PFSK-1 (cell line): ENCODE results near the gene TSPAN5.

Experiments used
- FOXP2 ChIP-seq: optimal IDR thresholded peaks from 2 replicates; pipeline ENCODE3; 2011; ENCODE audit warnings: borderline replicate concordance, control low read depth, inconsistent platforms; ENCODE audit not compliant: insufficient read depth; ENCODE audit errors: extremely low read length, extremely low read depth
- POLR2AphosphoS5 ChIP-seq: IDR thresholded peaks from 2 replicates; pipeline ENCODE4 v1.6.1; 2012; ENCODE audit warnings: low read depth, mild to moderate bottlenecking, control low read depth, low read length, moderate library complexity
- SIN3A ChIP-seq: IDR thresholded peaks from 2 replicates; pipeline ENCODE4 v1.6.1; 2012; ENCODE audit warnings: mild to moderate bottlenecking, low read length, moderate library complexity, borderline replicate concordance; ENCODE audit not compliant: insufficient read depth
- TF ChIP-seq, protein P1 (sequence below), 2 experiments: IDR thresholded peaks; 2 replicates each; pipeline versions ENCODE4 v1.6.1 to v1.8.0; 2011 to 2012; ENCODE audit warnings: low read depth in 2 of 2, low read length in 2 of 2, control low read depth in 1 of 2, inconsistent platforms in 1 of 2, mild to moderate bottlenecking in 1 of 2, moderate library complexity in 1 of 2; ENCODE audit not compliant: insufficient read depth in 1 of 2

DNA sequence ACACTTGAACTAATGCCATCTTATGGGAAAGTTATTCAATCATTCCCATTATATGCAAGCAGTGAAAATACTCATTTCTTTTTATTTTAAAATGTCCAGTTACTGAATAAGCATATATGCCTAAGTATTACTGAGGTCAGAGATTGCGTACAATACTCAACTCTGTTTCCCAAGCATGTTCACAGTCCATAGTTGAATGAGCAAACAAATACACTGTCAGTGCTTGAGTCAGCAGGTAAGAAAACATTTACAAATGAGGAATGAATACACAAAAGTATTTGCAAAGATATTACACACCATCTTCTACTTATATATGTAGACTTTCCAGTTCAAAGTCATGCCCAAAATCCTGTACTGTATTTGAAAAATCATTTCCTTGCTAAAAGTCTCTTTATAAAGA lies 74.1 kb downstream of the TSPAN5 start:
- TF ChIP-seq, protein P1, sequence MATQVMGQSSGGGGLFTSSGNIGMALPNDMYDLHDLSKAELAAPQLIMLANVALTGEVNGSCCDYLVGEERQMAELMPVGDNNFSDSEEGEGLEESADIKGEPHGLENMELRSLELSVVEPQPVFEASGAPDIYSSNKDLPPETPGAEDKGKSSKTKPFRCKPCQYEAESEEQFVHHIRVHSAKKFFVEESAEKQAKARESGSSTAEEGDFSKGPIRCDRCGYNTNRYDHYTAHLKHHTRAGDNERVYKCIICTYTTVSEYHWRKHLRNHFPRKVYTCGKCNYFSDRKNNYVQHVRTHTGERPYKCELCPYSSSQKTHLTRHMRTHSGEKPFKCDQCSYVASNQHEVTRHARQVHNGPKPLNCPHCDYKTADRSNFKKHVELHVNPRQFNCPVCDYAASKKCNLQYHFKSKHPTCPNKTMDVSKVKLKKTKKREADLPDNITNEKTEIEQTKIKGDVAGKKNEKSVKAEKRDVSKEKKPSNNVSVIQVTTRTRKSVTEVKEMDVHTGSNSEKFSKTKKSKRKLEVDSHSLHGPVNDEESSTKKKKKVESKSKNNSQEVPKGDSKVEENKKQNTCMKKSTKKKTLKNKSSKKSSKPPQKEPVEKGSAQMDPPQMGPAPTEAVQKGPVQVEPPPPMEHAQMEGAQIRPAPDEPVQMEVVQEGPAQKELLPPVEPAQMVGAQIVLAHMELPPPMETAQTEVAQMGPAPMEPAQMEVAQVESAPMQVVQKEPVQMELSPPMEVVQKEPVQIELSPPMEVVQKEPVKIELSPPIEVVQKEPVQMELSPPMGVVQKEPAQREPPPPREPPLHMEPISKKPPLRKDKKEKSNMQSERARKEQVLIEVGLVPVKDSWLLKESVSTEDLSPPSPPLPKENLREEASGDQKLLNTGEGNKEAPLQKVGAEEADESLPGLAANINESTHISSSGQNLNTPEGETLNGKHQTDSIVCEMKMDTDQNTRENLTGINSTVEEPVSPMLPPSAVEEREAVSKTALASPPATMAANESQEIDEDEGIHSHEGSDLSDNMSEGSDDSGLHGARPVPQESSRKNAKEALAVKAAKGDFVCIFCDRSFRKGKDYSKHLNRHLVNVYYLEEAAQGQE (IDR thresholded peaks at IDR 0.05; ENCODE audit: insufficient read depth in 1 of 2, low read depth in 2 of 2, low read length in 2 of 2), result no peak
- TF ChIP-seq POLR2AphosphoS5 (no peak), SIN3A (no peak), FOXP2 (no peak)
